ENCODE measurements around the gene ATG9B.

ATG9B gene

DNA sequence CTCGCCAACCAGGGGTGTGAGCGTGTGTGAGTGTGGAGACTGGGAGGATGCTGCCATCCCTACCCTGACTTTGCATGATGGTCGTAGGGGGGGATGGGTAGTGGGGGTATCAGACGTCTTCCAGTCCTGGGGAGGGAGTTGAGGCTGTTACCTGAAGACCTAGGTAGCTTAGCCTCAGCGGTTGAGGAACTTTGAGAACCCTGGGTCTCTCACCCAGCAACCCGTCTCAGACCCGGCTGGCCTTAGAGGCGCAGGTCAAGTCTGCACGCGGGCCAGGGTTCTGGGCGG lies 37.8 kb upstream of the ATG9B start:
- no peak overlapping the region for H3K4me3 ChIP-seq (replicated peaks in 1 of 2; ENCODE audit: low read depth in 2 of 2, low read length in 2 of 2)
- TF ChIP-seq, protein P1, sequence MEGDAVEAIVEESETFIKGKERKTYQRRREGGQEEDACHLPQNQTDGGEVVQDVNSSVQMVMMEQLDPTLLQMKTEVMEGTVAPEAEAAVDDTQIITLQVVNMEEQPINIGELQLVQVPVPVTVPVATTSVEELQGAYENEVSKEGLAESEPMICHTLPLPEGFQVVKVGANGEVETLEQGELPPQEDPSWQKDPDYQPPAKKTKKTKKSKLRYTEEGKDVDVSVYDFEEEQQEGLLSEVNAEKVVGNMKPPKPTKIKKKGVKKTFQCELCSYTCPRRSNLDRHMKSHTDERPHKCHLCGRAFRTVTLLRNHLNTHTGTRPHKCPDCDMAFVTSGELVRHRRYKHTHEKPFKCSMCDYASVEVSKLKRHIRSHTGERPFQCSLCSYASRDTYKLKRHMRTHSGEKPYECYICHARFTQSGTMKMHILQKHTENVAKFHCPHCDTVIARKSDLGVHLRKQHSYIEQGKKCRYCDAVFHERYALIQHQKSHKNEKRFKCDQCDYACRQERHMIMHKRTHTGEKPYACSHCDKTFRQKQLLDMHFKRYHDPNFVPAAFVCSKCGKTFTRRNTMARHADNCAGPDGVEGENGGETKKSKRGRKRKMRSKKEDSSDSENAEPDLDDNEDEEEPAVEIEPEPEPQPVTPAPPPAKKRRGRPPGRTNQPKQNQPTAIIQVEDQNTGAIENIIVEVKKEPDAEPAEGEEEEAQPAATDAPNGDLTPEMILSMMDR (IDR thresholded peaks at IDR 0.05; ENCODE audit: low read depth, low read length), result no peak
- DNase-seq (ENCODE audit: low read depth in 2 of 2), result no peak

DNA sequence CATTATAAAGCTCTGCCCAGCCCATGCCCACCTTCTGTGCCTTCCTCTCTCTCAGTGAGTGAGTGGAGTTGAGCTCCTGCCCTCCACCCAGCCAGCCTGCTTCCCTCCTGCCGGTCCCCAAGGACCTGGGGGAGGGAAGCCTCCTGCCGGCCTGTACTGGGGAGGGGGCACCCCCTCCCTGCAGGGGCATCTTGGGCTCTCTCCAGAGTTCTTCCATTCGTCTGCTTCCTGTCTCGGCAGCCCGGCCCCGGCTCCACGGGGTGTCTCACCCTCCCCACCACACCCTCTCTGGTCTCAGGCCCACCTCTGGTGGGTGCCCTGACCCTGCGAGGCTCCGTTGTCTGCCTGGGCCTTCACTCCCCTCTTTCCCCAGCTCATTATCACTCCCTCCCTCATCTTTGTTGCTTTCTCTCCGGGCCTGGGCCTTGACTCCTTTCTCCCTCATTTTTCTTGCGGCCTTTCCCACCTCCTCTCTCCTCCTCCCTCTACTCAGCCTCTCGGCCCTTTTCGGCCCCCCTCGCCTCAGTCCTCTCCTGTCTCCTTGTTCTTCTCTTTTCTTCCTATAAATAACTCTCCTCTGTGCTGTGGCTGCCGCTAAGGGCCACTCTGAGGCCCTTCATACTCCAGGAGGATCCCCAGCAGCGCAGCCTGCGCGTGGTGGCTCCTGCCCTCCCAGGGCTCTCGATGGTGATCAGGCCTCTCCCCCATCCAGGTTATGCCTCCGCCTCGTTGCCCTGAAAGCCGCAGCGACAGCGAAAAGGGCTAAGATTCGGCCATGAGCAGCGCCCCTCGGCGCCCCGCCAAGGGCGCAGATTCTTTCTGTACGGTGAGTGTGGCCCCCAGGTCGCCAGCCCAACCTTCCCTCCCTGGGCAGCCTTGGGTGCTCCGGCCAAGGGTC lies 37.2 kb upstream of the ATG9B start:
- TF ChIP-seq, protein P1 (IDR thresholded peaks at IDR 0.05; ENCODE audit: low read depth, low read length), result no peak
- DNase-seq (ENCODE audit: low read depth in 2 of 2), result peak in 1 of 2 donors; percentile 28
- H3K4me3 ChIP-seq (replicated peaks in 1 of 2; ENCODE audit: low read depth in 2 of 2, low read length in 2 of 2), result peak overlapping the region; percentile 69 to 80

DNA sequence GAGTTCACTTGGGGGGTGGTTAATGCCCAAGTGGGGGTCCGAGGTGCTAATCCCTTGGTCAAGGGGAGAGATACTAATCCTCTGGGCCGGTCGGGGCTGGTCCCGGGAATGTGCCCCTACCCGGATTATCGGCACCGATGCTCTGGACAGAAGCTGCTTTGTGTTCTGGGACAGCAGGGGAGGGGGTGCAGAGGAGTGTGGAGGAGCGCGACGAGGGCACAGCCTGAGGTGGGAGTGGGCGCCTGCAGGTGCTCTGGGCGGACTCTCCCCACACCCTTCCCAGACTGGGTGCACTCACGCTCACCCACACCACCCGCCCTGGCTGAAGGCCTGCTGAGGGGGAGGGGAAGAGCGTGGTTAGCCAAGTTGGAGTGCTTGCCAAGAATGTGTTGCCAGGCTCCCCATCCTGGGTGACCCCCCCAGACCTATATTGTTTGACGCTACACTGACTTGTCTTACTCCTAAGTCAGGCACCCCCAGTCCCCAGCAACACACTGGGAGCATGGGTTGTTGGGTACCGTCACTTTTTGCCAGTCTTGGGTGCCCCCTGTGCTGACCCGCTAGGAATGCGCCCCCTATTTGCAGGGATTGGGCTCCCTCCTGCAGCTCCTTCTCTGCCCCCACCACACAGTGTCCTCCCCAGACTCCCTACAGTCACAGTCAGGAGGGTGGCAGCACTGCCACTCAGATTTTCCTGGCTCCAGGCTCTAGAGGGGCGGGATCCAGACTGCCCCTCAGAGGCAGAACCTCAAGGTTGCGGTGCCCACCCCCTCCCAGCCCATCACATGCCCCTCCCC lies 36.3 kb upstream of the ATG9B start:
- TF ChIP-seq, protein P1 (IDR thresholded peaks at IDR 0.05; ENCODE audit: low read depth, low read length), result no peak
- DNase-seq (ENCODE audit: low read depth in 2 of 2), result peak; percentile 55 to 63
- peak overlapping the region; percentile 69 to 80 for H3K4me3 ChIP-seq (replicated peaks in 1 of 2; ENCODE audit: low read depth in 2 of 2, low read length in 2 of 2)

DNA sequence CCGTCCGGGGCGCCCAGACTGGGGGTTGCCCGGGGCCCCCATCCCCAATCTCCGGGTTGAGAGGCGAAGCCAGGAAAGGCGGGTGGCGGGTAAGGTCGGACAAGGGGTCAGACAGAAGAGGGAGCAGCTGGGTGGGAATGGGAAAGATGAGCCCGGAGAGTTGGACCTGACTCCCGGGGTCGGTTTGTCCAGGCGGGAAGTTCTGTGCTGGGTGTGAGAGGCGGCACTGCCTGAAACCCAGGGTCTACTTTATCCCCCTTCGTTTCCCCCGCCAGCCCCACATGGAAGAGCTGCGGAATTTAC lies 35.8 kb upstream of the ATG9B start:
- TF ChIP-seq, protein P1 (IDR thresholded peaks at IDR 0.05; ENCODE audit: low read depth, low read length), result no peak
- H3K4me3 ChIP-seq (replicated peaks in 1 of 2; ENCODE audit: low read depth in 2 of 2, low read length in 2 of 2), result peak overlapping the region; percentile 69 to 80
- DNase-seq (ENCODE audit: low read depth in 2 of 2), result no peak

DNA sequence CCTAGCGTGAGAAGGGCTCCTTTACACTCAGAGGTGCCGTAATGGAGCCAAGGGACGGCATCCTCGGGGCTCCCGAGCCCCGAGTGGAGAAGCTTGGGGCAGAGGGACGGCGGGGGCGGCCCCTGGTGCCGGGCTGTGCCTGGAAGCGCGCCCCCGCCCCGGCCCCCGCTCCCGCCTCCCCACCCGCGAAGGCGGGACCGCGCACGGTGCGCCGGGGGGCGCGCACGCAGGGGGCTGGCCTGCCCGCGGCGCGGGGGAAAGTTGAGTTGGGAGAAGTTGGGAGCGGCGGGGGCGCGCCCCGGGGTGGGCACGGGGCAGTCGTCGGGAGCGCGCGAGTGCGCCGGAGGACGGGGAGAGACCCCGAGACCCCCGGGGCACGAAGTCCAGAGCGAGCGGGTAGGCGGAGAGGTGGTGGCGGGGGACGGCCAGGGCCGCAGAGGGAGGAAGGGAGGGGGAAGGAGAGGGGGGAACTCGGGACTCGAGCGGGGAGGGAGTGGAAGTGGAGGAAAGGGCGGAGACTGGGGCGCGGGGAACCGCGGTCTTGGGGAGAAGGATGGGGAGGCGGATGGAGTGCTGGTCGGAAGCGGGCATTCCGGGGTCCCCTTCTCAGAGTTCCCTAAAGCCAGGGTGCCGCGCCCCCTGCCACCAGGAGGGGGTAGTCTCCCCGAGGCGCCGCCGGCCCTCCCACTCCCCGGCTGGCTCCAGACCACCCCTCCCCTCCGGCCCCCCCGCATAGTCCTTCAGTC lies 35.2 kb upstream of the ATG9B start, which contains the start of gene SLC4A2:
SLC4A2 (plus strand) TSS at position 223 of the 746 bp plus-strand sequence. CDS start 2,399 bp downstream, outside the sequence.
- H3K4me3 ChIP-seq (replicated peaks in 1 of 2; ENCODE audit: low read depth in 2 of 2, low read length in 2 of 2), result peak within 1 kb of the TSS; percentile 69 to 80
- TF ChIP-seq, protein P1 (IDR thresholded peaks at IDR 0.05; ENCODE audit: low read depth, low read length), result peak; percentile 52
- DNase-seq (ENCODE audit: low read depth in 2 of 2), result peak; percentile 70 to 75

DNA sequence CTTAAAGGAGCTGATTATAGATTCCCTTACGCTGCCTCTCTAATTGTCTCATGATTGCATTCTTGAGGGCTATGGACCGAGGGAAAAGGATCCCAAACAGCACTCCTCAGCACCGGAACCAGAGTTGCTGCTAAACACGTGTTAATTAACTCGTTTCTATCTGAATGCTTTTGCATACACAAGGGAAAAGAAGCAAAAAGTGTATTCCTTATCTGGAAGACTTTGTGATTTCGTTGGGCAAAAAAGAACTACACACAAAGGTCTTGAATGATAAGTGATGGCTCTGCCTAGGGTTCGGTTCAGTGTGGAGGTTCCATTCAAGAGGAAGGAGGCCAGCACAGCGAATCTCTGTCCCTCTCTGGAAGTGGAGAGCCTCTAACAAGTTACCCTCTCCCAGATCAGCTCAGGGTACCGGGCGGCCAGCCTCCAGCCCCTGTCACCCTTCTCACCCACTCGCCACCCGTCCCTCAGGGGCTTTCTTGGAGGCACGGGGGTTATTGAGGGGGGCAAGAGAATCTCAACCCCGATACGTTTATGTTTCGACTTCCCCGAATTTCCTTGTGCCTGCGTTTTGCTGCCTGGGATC lies 34.6 kb upstream of the ATG9B start:
- peak overlapping the region; percentile 41 to 69 for H3K4me3 ChIP-seq (replicated peaks in 1 of 2; ENCODE audit: low read depth in 2 of 2, low read length in 2 of 2)
- TF ChIP-seq, protein P1 (IDR thresholded peaks at IDR 0.05; ENCODE audit: low read depth, low read length), result no peak
- DNase-seq (ENCODE audit: low read depth in 2 of 2), result peak in 1 of 2 donors; percentile 19
